ENCODE data around the gene SLC50A1.

DNA sequence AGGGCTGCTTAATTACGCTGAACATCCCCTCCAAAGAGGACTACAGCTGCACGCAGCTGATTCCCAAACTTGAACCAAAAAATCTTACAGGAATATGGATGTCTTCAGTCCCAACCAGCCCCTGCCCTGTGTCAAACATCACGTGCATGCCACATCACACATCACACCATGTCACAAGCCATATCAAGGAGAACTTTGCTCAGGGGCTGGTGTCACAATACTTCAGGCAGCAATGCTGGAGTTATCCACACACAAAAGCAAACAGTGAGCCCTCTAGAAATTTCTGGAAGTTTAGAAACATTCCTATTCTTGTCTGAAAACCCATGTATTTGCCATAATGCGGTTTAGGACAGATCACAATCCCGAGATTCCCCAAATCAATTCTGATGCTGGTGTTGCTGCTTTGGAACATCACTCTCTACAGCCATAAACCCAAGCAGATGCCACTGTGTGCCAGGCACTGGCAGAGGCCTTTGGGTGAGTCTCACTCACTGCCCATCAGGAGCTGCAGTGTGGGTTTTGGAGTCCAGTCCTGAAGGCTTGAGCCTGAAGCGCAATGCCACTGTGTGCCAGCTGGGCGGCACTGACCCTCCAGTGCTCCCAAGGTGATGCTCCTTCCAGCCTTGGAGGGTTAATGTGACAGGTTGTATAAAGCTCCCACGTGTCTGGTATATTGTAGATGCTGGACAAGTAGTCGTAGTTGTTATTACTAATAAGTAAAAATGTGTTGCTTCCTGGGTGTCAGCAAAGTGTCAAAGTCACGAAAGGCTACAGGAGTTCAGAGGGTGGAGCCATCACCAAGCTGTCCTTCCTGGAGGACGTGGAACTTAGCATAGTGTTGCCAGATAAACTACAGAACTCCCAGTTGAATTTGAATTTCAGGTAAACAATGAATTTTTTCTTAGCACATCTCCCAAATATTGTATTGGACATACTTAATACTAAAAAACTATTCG, 28.1 kb upstream of the SLC50A1 start:
- TF ChIP-seq TEAD4 (IDR thresholded peaks at IDR 0.05) (no peak), CEBPB (IDR thresholded peaks at IDR 0.05) (no peak), RAD21 (IDR thresholded peaks at IDR 0.05; ENCODE audit: low read depth) (no peak), EP300 (IDR thresholded peaks at IDR 0.05; ENCODE audit: borderline replicate concordance) (no peak), YY1 (IDR thresholded peaks at IDR 0.05; ENCODE audit: low read depth) (no peak)
- TF ChIP-seq, protein P1, sequence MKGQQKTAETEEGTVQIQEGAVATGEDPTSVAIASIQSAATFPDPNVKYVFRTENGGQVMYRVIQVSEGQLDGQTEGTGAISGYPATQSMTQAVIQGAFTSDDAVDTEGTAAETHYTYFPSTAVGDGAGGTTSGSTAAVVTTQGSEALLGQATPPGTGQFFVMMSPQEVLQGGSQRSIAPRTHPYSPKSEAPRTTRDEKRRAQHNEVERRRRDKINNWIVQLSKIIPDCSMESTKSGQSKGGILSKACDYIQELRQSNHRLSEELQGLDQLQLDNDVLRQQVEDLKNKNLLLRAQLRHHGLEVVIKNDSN (IDR thresholded peaks at IDR 0.05) = no peak
